HepG2 (cell line): ENCODE results near the gene TMEM132E. TPM values are rescaled to one million over a fixed set of nuclear protein-coding genes. Genes with fewer than 3 reads are reported as not detected.

Experiments used
- ATAC-seq: fragments of 200-7000 bp; cut with Tn5 transposase; 3 replicates; pipeline ENCODE4 v1.9.1; 2020; ENCODE audit warnings: mild to moderate bottlenecking, moderate library complexity
- BruUV-seq: library from RNA; stranded (reverse); fragments of 400-500 nt; replicated peaks from 2 replicates; lab custom pipeline; 2021; lab: Mats Ljungman, UMichigan
- CTCF ChIA-PET: fragments of 300-600 bp; formaldehyde crosslinking; extraction: SDS; loops from one replicate; lab custom pipeline; 2021; ENCODE audit warnings: low total read pairs, inconsistent platforms, low intra/inter-chr PET ratio; lab: Yijun Ruan, JAX
- POLR2A ChIA-PET: fragments of 350-600 bp; sonication (Branson Sonifier 250); formaldehyde crosslinking; loops from one replicate; lab custom pipeline; 2020; ENCODE audit warnings: antibody characterized with exemption, inconsistent platforms; lab: Yijun Ruan, JAX
- DNase-seq: peaks from one replicate; pipeline ENCODE4 v3.0.0-alpha.2; 2015; ENCODE audit warnings: low spot score
- FAIRE-seq: peaks from 3 replicates; lab custom pipeline; 2011; peaks lifted over from hg19 to GRCh38; lab: Jason Lieb, UNC
- H2AFZ ChIP-seq: one replicate; pipeline ENCODE4 v1.6.1; 2011; ENCODE audit warnings: low read length, inconsistent platforms
- H3K27ac ChIP-seq: fragments of 300-600 bp; 3 replicates; pipeline ENCODE4 v1.8.0; 2011; ENCODE audit warnings: mixed run types, mild to moderate bottlenecking, mixed read lengths, low read length, inconsistent platforms; ENCODE audit not compliant: insufficient read depth; ENCODE audit errors: extremely low read length
- H3K27me3 ChIP-seq, 2 experiments: fragments of 200-600 bp in 1 of 2; 2 replicates in 1 of 2; 3 replicates in 1 of 2; pipeline versions ENCODE4 v1.6.0 to v1.8.0; 2011; ENCODE audit warnings: low read length in 2 of 2, mild to moderate bottlenecking in 2 of 2, moderate library complexity in 2 of 2, inconsistent platforms in 1 of 2; ENCODE audit not compliant: insufficient read depth in 2 of 2, control insufficient read depth in 1 of 2
- H3K36me3 ChIP-seq, 2 experiments: fragments of 200-600 bp in 1 of 2; replicated peaks in 1 of 2; 2 replicates in 1 of 2; 3 replicates in 1 of 2; pipeline versions ENCODE4 v1.5.1 to v1.8.0; 2011; ENCODE audit warnings: low read length in 2 of 2, inconsistent platforms in 1 of 2; ENCODE audit not compliant: insufficient read depth in 2 of 2, control insufficient read depth in 1 of 2
- H3K4me1 ChIP-seq: 2 replicates; pipeline ENCODE4 v1.5.1; 2012; ENCODE audit warnings: low read length, inconsistent platforms; ENCODE audit not compliant: insufficient read depth
- H3K4me2 ChIP-seq: 2 replicates; pipeline ENCODE4 v1.6.0; 2011; ENCODE audit warnings: low read depth, low read length, inconsistent platforms
- H3K4me3 ChIP-seq, 3 experiments: fragments of 200-600 bp in 1 of 3; sonication (generic), shearing (Covaris generic) in 1 of 3; replicated peaks in 1 of 3; 2 replicates each; pipeline ENCODE4 v1.5.1; 2011 to 2016; ENCODE audit warnings: low read length in 3 of 3, inconsistent platforms in 2 of 3, low read depth in 2 of 3, mild to moderate bottlenecking in 2 of 3, control low read depth in 1 of 3, mixed read lengths in 1 of 3; ENCODE audit not compliant: insufficient read depth in 1 of 3
- H3K79me2 ChIP-seq: one replicate; pipeline ENCODE4 v1.6.1; 2011; ENCODE audit warnings: low read length, inconsistent platforms; ENCODE audit not compliant: insufficient read depth
- H3K9ac ChIP-seq: 2 replicates; pipeline ENCODE4 v1.6.0; 2011; ENCODE audit warnings: mild to moderate bottlenecking, low read depth, low read length, inconsistent platforms; ENCODE audit not compliant: insufficient read depth
- H3K9me3 ChIP-seq: 2 replicates; pipeline ENCODE4 v1.5.1; 2012; ENCODE audit warnings: mild to moderate bottlenecking, low read length
- H4K20me1 ChIP-seq: 2 replicates; pipeline ENCODE4 v1.6.0; 2011; ENCODE audit warnings: inconsistent platforms, mild to moderate bottlenecking, low read length, moderate library complexity; ENCODE audit not compliant: insufficient read depth
- HNRNPK ChIP-seq: fragments of 200-400 bp; formaldehyde crosslinking; IDR thresholded peaks from 2 replicates; pipeline ENCODE4 v1.6.1; 2018; ENCODE audit warnings: low read length, low read depth, moderate library complexity, mild to moderate bottlenecking; ENCODE audit not compliant: poor library complexity, severe bottlenecking
- KMT2B ChIP-seq: IDR thresholded peaks from 2 replicates; pipeline ENCODE4 v1.6.1; 2016; ENCODE audit warnings: missing genetic modification reagents, missing compliant biosample characterization
- MXD4 ChIP-seq: IDR thresholded peaks from 2 replicates; pipeline ENCODE4 v1.6.1; 2016; ENCODE audit warnings: mild to moderate bottlenecking, missing biosample characterization, missing genetic modification reagents
- MYNN ChIP-seq: sonication (generic); formaldehyde crosslinking; IDR thresholded peaks from 2 replicates; pipeline ENCODE4 v1.4.0; 2020; ENCODE audit warnings: mild to moderate bottlenecking, low read depth, missing genetic modification reagents
- SNRNP70 ChIP-seq: fragments of 200-400 bp; formaldehyde crosslinking; IDR thresholded peaks from 2 replicates; pipeline ENCODE4 v1.6.1; 2017; ENCODE audit warnings: mild to moderate bottlenecking, low read depth, low read length, moderate library complexity
- TGIF2 ChIP-seq: IDR thresholded peaks from 2 replicates; pipeline ENCODE4 v1.6.1; 2016; ENCODE audit warnings: control low read depth, missing compliant biosample characterization
- YEATS2 ChIP-seq: sonication (generic); formaldehyde crosslinking; IDR thresholded peaks from 2 replicates; pipeline ENCODE4 v1.4.0; 2020; ENCODE audit warnings: missing genetic modification reagents, borderline replicate concordance
- ZKSCAN8 ChIP-seq: IDR thresholded peaks from 2 replicates; pipeline ENCODE4 v1.6.1; 2016; ENCODE audit warnings: borderline replicate concordance, missing genetic modification reagents, missing compliant biosample characterization
- WGBS: methylation state at CpG from one replicate; pipeline ENCODE4 v1.1.6; 2017; ENCODE audit warnings: low lambda C conversion rate; 5-methylcytosine and 5-hydroxymethylcytosine counted together
- in situ Hi-C: cut with HindIII; loops from 2 replicates; pipeline ENCODE4 v1.10.0; 2017; ENCODE audit warnings: low pct_unique_long_range_greater_than_20kb; ENCODE audit not compliant: extremely low pct_ligation_motif_present
- intact Hi-C: fragments of 100-400 bp; cut with micrococcal nuclease; formaldehyde crosslinking; loops from one replicate; pipeline ENCODE4 v1.10.0; 2022; ENCODE audit not compliant: unreplicated experiment
- polyA plus RNA-seq, 8 experiments: library from polyadenylated mRNA; depleted of rRNA in 3 of 8; stranded (reverse) in 7 of 8; unstranded in 1 of 8; fragments of >200 nt; fragmentation: Illumina TruSeq in 4 of 8; extraction: Trizol in 4 of 8; gene quantifications; 2 replicates each; pipeline versions ENCODE4 v1.2.1 to v1.2.3, GENCODE V29; 2011 to 2016; ENCODE audit warnings: low read depth in 4 of 8, missing spikeins in 1 of 8, mixed read lengths in 1 of 8; ENCODE audit not compliant: insufficient read depth in 1 of 8
- total RNA-seq, 5 experiments: library from RNA; depleted of rRNA; stranded (reverse); fragments of >200 nt; fragmentation: Illumina TruSeq; extraction: Trizol; gene quantifications; 2 replicates each; pipeline ENCODE4 v1.2.3, GENCODE V29; 2016; ENCODE audit warnings: low read depth in 1 of 5
- TF ChIP-seq, protein P1 (sequence below): sonication (generic); formaldehyde crosslinking; IDR thresholded peaks from 2 replicates; pipeline ENCODE4 v1.8.1; 2023; ENCODE audit warnings: mild to moderate bottlenecking, missing genetic modification reagents
- TF ChIP-seq, protein P2 (sequence below): sonication (generic); formaldehyde crosslinking; IDR thresholded peaks from 2 replicates; pipeline ENCODE4 v1.4.0; 2020; ENCODE audit warnings: missing genetic modification reagents
- TF ChIP-seq, protein P3 (sequence below): sonication (generic); formaldehyde crosslinking; IDR thresholded peaks from one replicate; pipeline ENCODE4 v1.5.1; 2020; ENCODE audit warnings: mild to moderate bottlenecking, missing genetic modification reagents; ENCODE audit errors: not compliant biosample characterization

Gene TMEM132E
- total and polyA plus RNA-seq, 2 of the 13 experiments (the other 11 are each of a cell fraction or from before 2014, with no cell fraction given): not detected

DNA sequence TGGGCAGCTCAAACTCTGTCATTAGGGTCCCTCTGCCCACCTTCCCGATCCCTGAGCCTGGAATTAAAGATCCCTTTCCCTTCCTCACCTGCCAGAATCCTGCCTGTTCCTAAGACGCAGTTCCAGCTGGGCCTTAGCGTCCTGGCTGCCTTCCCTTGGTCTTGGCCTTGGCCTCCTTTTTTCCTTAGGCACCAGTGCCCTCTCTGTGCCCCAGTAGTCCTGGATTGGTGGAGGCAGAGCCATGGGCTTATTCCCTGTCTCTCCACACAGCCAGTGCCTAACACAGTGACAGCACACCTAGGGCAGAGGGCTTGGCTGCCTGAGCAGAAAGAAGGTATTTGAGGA, 3.5 kb downstream of the TMEM132E start:
- 0% methylated on average over 3 of the region's 3 CpGs for WGBS
- H3K4me3 ChIP-seq: no peak overlapping the region
- no peaks in the 10 kb centered on the region for H3K9me3 ChIP-seq
- H3K4me2 ChIP-seq: no peak overlapping the region
- no peak overlapping the region for H2AFZ ChIP-seq
- in situ Hi-C loops: loop anchor here (25.0 kb wide), 1 partner anchor 529 kb away; the partner anchor contains the start of genes FNDC8 and RAD51D
- no peak for FAIRE-seq
- DNase-seq: no peak
- H3K36me3 ChIP-seq: no peaks in the 10 kb centered on the region
- no peak overlapping the region for H3K27ac ChIP-seq
- H3K27me3 ChIP-seq: peaks cover 7 to 66% of the 10 kb centered on the region in 2 experiments
- no peaks in the 10 kb centered on the region for H3K4me1 ChIP-seq
- BruUV-seq: no TSS peak
- intact Hi-C loops: no loop called here
- ChIA-PET CTCF (no interaction called here), POLR2A (no interaction called here)
- TF ChIP-seq MXD4 (no peak), TGIF2 (no peak), KMT2B (CRISPR knock-in tag) (no peak), SNRNP70 (no peak), YEATS2 (CRISPR knock-in tag) (no peak), MYNN (CRISPR knock-in tag) (no peak), HNRNPK (no peak), ZKSCAN8 (CRISPR knock-in tag) (no peak)
- TF ChIP-seq, protein P1, sequence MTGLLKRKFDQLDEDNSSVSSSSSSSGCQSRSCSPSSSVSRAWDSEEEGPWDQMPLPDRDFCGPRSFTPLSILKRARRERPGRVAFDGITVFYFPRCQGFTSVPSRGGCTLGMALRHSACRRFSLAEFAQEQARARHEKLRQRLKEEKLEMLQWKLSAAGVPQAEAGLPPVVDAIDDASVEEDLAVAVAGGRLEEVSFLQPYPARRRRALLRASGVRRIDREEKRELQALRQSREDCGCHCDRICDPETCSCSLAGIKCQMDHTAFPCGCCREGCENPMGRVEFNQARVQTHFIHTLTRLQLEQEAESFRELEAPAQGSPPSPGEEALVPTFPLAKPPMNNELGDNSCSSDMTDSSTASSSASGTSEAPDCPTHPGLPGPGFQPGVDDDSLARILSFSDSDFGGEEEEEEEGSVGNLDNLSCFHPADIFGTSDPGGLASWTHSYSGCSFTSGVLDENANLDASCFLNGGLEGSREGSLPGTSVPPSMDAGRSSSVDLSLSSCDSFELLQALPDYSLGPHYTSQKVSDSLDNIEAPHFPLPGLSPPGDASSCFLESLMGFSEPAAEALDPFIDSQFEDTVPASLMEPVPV (CRISPR knock-in tag): no peak
- TF ChIP-seq, protein P2, sequence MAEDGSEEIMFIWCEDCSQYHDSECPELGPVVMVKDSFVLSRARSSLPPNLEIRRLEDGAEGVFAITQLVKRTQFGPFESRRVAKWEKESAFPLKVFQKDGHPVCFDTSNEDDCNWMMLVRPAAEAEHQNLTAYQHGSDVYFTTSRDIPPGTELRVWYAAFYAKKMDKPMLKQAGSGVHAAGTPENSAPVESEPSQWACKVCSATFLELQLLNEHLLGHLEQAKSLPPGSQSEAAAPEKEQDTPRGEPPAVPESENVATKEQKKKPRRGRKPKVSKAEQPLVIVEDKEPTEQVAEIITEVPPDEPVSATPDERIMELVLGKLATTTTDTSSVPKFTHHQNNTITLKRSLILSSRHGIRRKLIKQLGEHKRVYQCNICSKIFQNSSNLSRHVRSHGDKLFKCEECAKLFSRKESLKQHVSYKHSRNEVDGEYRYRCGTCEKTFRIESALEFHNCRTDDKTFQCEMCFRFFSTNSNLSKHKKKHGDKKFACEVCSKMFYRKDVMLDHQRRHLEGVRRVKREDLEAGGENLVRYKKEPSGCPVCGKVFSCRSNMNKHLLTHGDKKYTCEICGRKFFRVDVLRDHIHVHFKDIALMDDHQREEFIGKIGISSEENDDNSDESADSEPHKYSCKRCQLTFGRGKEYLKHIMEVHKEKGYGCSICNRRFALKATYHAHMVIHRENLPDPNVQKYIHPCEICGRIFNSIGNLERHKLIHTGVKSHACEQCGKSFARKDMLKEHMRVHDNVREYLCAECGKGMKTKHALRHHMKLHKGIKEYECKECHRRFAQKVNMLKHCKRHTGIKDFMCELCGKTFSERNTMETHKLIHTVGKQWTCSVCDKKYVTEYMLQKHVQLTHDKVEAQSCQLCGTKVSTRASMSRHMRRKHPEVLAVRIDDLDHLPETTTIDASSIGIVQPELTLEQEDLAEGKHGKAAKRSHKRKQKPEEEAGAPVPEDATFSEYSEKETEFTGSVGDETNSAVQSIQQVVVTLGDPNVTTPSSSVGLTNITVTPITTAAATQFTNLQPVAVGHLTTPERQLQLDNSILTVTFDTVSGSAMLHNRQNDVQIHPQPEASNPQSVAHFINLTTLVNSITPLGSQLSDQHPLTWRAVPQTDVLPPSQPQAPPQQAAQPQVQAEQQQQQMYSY: no peak
- TF ChIP-seq, protein P3, sequence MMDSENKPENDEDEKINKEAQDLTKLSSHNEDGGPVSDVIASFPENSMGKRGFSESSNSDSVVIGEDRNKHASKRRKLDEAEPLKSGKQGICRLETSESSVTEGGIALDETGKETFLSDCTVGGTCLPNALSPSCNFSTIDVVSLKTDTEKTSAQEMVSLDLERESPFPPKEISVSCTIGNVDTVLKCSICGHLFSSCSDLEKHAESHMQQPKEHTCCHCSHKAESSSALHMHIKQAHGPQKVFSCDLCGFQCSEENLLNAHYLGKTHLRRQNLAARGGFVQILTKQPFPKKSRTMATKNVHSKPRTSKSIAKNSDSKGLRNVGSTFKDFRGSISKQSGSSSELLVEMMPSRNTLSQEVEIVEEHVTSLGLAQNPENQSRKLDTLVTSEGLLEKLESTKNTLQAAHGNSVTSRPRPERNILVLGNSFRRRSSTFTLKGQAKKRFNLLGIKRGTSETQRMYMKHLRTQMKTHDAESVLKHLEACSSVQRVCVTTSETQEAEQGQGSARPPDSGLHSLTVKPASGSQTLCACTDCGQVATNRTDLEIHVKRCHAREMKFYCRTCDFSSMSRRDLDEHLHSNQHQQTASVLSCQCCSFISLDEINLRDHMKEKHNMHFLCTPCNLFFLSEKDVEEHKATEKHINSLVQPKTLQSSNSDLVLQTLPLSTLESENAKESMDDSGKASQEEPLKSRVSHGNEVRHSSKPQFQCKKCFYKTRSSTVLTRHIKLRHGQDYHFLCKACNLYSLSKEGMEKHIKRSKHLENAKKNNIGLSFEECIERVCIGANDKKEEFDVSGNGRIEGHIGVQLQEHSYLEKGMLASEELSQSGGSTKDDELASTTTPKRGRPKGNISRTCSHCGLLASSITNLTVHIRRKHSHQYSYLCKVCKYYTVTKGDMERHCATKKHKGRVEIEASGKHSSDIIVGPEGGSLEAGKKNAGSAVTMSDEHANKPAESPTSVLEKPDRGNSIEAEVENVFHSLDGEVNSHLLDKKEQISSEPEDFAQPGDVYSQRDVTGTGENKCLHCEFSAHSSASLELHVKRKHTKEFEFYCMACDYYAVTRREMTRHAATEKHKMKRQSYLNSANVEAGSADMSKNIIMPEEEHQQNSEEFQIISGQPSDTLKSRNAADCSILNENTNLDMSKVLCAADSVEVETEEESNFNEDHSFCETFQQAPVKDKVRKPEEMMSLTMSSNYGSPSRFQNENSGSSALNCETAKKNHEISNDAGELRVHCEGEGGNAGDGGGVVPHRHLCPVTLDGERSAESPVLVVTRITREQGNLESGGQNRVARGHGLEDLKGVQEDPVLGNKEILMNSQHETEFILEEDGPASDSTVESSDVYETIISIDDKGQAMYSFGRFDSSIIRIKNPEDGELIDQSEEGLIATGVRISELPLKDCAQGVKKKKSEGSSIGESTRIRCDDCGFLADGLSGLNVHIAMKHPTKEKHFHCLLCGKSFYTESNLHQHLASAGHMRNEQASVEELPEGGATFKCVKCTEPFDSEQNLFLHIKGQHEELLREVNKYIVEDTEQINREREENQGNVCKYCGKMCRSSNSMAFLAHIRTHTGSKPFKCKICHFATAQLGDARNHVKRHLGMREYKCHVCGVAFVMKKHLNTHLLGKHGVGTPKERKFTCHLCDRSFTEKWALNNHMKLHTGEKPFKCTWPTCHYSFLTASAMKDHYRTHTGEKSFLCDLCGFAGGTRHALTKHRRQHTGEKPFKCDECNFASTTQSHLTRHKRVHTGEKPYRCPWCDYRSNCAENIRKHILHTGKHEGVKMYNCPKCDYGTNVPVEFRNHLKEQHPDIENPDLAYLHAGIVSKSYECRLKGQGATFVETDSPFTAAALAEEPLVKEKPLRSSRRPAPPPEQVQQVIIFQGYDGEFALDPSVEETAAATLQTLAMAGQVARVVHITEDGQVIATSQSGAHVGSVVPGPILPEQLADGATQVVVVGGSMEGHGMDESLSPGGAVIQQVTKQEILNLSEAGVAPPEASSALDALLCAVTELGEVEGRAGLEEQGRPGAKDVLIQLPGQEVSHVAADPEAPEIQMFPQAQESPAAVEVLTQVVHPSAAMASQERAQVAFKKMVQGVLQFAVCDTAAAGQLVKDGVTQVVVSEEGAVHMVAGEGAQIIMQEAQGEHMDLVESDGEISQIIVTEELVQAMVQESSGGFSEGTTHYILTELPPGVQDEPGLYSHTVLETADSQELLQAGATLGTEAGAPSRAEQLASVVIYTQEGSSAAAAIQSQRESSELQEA (CRISPR knock-in tag): no peak
- no peak for ATAC-seq
- H4K20me1 ChIP-seq: no peaks in the 10 kb centered on the region
- no peaks in the 10 kb centered on the region for H3K79me2 ChIP-seq
- no peak overlapping the region for H3K9ac ChIP-seq
